ENCODE results near the gene DLL3. TPM values are rescaled to one million over a fixed set of nuclear protein-coding genes. Genes with fewer than 3 reads are reported as not detected.

Gene DLL3
- polyA plus RNA-seq, 1 donor, result 0.12 TPM

GRCh38 chr19:39555883-39556282 lies 57.1 kb downstream of the DLL3 start:
- no peak for DNase-seq

Other genes starting within 250 kb of the DLL3 start
- not detected for gene IFNL2, start 230.6 kb upstream of the DLL3 start, polyA plus RNA-seq (ENCODE audit: insufficient read length)
- gene IFNL1, start 202.5 kb upstream of the DLL3 start, polyA plus RNA-seq (ENCODE audit: insufficient read length), result not detected
- gene LRFN1, start 178.1 kb upstream of the DLL3 start, polyA plus RNA-seq (ENCODE audit: insufficient read length), result 0.99 TPM
- 16.6 TPM for gene GMFG, start 162.9 kb upstream of the DLL3 start, polyA plus RNA-seq (ENCODE audit: insufficient read length)
- 92.8 TPM for gene SAMD4B, start 156.5 kb upstream of the DLL3 start, polyA plus RNA-seq (ENCODE audit: insufficient read length)
- gene PAF1, start 107.8 kb upstream of the DLL3 start, polyA plus RNA-seq (ENCODE audit: insufficient read length), result 38.6 TPM
- gene MED29, start 107.6 kb upstream of the DLL3 start, polyA plus RNA-seq (ENCODE audit: insufficient read length), result 25.5 TPM
- gene ZFP36, start 92.1 kb upstream of the DLL3 start, polyA plus RNA-seq (ENCODE audit: insufficient read length), result 60.1 TPM
- gene PLEKHG2, start 86.3 kb upstream of the DLL3 start, polyA plus RNA-seq (ENCODE audit: insufficient read length), result 54.9 TPM
- 2,118 TPM for gene RPS16, start 63.0 kb upstream of the DLL3 start, polyA plus RNA-seq (ENCODE audit: insufficient read length)
- gene SUPT5H, start 53.4 kb upstream of the DLL3 start, polyA plus RNA-seq (ENCODE audit: insufficient read length), result 87.0 TPM
- gene TIMM50, start 18.1 kb upstream of the DLL3 start, polyA plus RNA-seq (ENCODE audit: insufficient read length), result 53.7 TPM
- gene SELENOV, start 16.2 kb downstream of the DLL3 start, polyA plus RNA-seq (ENCODE audit: insufficient read length), result not detected
- 2.3 TPM for gene EID2B, start 33.9 kb downstream of the DLL3 start, polyA plus RNA-seq (ENCODE audit: insufficient read length)
- 9.2 TPM for gene EID2, start 41.2 kb downstream of the DLL3 start, polyA plus RNA-seq (ENCODE audit: insufficient read length)
- not detected for gene LGALS13, start 103.6 kb downstream of the DLL3 start, polyA plus RNA-seq (ENCODE audit: insufficient read length)
- gene LGALS16, start 157.0 kb downstream of the DLL3 start, polyA plus RNA-seq (ENCODE audit: insufficient read length), result not detected
- not detected for gene LGALS14, start 205.5 kb downstream of the DLL3 start, polyA plus RNA-seq (ENCODE audit: insufficient read length)
- 1.2 TPM for gene CLC, start 239.1 kb downstream of the DLL3 start, polyA plus RNA-seq (ENCODE audit: insufficient read length)